Measurements from ENCODE around the gene SLC48A1. TPM values are rescaled to one million over a fixed set of nuclear protein-coding genes. Genes with fewer than 3 reads are reported as not detected.
A peak's percentile ranks its signal among the peaks of the same experiment; 100 is the strongest.

The SLC48A1 gene
- total and polyA plus RNA-seq, 9 donors = 8.8 to 13.0 (median 12.2) TPM

DNA sequence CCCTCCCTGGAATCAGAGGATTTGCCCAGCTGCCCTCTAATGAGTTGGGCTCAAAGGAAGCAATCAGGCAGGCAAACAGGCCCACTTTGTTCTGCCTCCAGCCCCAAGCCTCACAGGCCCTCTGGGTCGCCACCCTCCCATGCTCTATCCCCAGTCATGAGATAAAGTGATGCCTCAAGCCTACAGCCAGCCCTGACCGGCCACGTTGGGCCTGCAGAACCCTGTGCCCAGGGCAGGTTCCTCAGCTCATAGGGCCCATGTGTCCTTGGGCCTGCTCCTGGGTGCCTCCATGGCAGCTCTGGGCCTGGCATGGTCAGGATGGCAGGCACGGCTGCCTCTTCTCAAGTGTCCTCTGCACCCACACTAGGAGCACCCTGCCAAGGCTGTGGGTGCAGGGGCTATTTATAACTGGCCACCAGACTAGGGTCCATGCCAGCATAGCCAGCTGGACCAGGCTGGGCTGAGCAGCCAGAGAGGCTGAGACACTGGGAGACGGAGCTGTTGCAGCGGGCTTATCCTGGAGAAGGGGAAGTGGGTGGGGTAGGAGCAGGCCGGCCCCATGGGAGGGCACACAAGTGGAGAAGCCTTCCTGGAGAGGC lies 26.4 kb downstream of the SLC48A1 start:
- Histone ChIP-seq H3K36me3 (ENCODE audit: control insufficient read depth, insufficient read depth, low read length) (peaks cover 72% of the 10 kb centered on the region), H3K27ac (ENCODE audit: low read length) (peak overlapping the region; percentile 20), H3K9me3 (replicated peaks; ENCODE audit: control insufficient read depth, low read depth, low read length) (no peaks in the 10 kb centered on the region), H3K4me1 (ENCODE audit: control insufficient read depth, insufficient read depth, low read length) (peaks cover 53% of the 10 kb centered on the region), H3K27me3 (ENCODE audit: control insufficient read depth, insufficient read depth, low read length) (no peaks in the 10 kb centered on the region), H3K4me3 (ENCODE audit: low read length) (no peak overlapping the region)
- DNase-seq = no peak
- WGBS (ENCODE audit: insufficient coverage) = 87% methylated on average over 4 of the region's 7 CpGs

DNA sequence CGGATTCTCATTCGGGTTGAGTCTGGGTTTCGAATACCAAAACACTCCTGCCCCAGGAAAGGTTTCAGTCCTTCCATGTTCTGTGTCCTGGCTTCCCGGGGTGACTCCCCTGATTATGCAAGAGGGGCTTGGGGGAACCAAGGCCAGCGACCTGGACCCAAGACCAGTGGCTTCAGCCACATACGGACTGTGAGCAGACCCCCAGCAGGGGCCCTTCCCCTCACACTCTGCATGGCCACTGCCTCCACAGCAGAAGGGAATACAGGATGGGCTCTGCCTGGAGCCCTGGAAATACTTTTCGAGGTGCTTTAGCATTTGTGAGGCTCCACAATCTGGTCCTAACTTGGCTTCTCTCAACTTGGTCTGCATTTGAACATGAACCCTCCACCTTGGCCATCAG lies 27.5 kb downstream of the SLC48A1 start:
- Histone ChIP-seq H3K27me3 (ENCODE audit: control insufficient read depth, insufficient read depth, low read length) (no peaks in the 10 kb centered on the region), H3K36me3 (ENCODE audit: control insufficient read depth, insufficient read depth, low read length) (peaks cover 71% of the 10 kb centered on the region), H3K4me3 (ENCODE audit: low read length) (no peak overlapping the region), H3K9me3 (replicated peaks; ENCODE audit: control insufficient read depth, low read depth, low read length) (no peaks in the 10 kb centered on the region), H3K27ac (ENCODE audit: low read length) (no peak overlapping the region), H3K4me1 (ENCODE audit: control insufficient read depth, insufficient read depth, low read length) (peaks cover 64% of the 10 kb centered on the region)
- WGBS (ENCODE audit: insufficient coverage) = 78% methylated on average over 7 of the region's 7 CpGs
- no peak for DNase-seq

DNA sequence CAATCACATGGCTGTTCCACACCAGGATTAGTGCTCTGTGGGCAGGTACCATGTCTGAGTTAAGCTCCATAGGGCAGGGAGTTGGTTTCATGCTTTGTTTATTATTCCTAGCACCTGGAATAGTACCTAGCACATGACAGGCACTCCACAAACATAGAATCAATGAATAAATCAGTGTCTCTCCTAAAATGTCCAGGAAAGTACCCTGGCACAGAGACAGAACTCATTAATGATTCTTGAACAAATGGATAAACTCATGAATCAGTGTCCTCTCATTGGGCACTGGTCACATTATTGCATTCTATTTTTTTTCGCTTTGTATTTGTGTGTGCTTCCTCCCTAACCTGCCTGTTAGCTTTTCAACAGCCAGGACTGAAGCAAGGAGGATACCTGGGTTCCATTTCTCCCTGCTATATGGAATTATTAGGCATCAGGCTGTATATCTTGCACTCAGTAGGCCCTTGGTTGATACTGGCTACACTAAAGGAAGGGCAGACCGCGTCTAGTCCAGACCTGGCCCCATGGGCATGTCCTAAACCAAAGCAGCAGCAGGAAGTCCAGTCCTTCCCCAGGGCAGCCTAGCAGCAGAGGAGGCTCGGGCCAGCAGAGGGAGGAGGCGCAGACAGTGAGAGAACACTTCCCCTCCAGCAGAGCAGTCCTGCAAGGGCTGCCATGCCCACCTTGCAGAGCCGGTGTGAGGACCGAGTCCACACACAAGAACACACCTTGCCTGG lies 28.3 kb downstream of the SLC48A1 start:
- WGBS (ENCODE audit: insufficient coverage) = 48% methylated on average over 3 of the region's 7 CpGs
- H3K27me3 ChIP-seq (ENCODE audit: control insufficient read depth, insufficient read depth, low read length) = no peaks in the 10 kb centered on the region
- DNase-seq = no peak
- no peak overlapping the region for H3K4me3 ChIP-seq (ENCODE audit: low read length)
- H3K36me3 ChIP-seq (ENCODE audit: control insufficient read depth, insufficient read depth, low read length) = peaks cover 69% of the 10 kb centered on the region
- H3K9me3 ChIP-seq (replicated peaks; ENCODE audit: control insufficient read depth, low read depth, low read length) = no peaks in the 10 kb centered on the region
- peaks cover 70% of the 10 kb centered on the region for H3K4me1 ChIP-seq (ENCODE audit: control insufficient read depth, insufficient read depth, low read length)
- peak overlapping the region; percentile 0 for H3K27ac ChIP-seq (ENCODE audit: low read length)

DNA sequence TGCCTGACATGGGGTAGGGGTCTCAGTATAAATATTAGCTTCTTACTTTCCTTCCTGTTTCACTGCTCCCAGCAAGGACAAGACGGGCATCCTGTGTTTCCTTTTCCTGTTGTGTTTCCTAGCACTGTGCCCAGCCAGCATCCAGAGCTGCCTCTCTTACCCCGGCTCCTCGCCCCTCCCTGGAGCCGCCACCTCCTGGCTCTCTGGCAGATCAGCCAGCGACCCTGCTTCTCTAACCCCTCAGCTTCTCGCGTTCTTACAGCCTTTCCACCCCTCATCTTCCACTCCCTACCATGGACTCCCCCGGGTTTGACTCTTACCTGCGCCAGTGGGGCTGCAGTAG lies 28.8 kb downstream of the SLC48A1 start:
- Histone ChIP-seq H3K36me3 (ENCODE audit: control insufficient read depth, insufficient read depth, low read length) (peaks cover 65% of the 10 kb centered on the region), H3K4me1 (ENCODE audit: control insufficient read depth, insufficient read depth, low read length) (peaks cover 70% of the 10 kb centered on the region), H3K27me3 (ENCODE audit: control insufficient read depth, insufficient read depth, low read length) (no peaks in the 10 kb centered on the region), H3K27ac (ENCODE audit: low read length) (peak overlapping the region; percentile 0), H3K9me3 (replicated peaks; ENCODE audit: control insufficient read depth, low read depth, low read length) (no peaks in the 10 kb centered on the region), H3K4me3 (ENCODE audit: low read length) (no peak overlapping the region)
- WGBS (ENCODE audit: insufficient coverage) = 64% methylated on average over 7 of the region's 9 CpGs
- no peak for DNase-seq

DNA sequence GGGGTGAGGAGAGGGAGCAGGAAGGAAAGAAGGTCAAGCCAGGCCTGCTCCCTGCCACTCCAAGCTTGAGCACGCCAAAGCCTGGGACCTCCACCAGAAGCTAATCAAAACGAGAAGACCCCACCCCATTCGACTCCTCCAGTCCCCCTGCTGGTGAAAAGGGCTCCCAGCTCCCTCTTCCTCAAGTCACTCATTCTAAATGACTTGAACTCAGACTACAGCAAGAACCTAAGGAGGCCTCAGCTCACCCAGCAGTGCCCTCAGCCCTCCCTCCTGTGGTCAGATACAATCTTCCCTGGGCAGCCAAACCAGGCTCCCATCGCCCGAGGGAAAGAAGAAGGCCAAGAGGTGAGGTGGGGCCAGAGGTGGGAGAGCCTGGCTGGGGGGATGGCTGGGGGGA lies 29.3 kb downstream of the SLC48A1 start:
- H3K4me3 ChIP-seq (ENCODE audit: low read length) = no peak overlapping the region
- H3K36me3 ChIP-seq (ENCODE audit: control insufficient read depth, insufficient read depth, low read length) = peaks cover 62% of the 10 kb centered on the region
- WGBS (ENCODE audit: insufficient coverage) = 23% methylated on average over 4 of the region's 5 CpGs

DNA sequence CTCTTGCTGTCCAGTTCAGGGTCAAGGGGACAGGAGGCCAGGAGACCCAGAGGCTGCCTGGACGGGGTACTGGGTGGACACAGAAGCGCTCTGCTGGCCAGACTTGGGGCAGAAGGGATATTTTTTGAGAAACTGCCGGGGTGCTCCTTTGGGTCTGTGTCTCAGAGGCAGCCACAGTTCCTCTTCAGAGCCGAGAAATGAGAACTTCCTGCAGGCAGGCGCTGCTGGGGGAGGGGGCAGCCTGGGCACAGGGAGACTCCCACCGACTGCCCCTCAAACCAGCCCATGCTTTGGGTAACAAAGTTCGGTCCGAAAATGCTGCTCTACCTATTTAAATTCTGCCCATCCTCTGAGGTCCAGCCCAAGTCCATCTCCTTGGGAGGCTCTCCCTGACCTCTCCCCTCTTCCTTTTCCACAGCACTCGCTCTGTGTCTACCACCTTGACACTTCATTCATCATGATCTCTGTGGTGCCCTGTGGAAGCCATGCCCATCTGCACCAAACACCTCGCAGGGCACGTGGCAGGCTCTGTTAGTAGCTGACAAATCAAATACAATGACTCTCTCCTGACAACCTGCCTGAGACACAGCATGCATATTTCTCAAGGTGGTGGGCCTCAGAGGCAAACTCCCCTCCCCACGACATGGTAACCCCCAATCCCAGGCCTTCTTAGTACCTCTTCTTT lies 30.3 kb downstream of the SLC48A1 start:
- WGBS (ENCODE audit: insufficient coverage) = 53% methylated on average over 9 of the region's 12 CpGs
- Histone ChIP-seq H3K4me3 (ENCODE audit: low read length) (no peak overlapping the region), H3K27ac (ENCODE audit: low read length) (peak overlapping the region; percentile 0), H3K27me3 (ENCODE audit: control insufficient read depth, insufficient read depth, low read length) (no peaks in the 10 kb centered on the region), H3K36me3 (ENCODE audit: control insufficient read depth, insufficient read depth, low read length) (peaks cover 52% of the 10 kb centered on the region), H3K4me1 (ENCODE audit: control insufficient read depth, insufficient read depth, low read length) (peaks cover 81% of the 10 kb centered on the region), H3K9me3 (replicated peaks; ENCODE audit: control insufficient read depth, low read depth, low read length) (no peaks in the 10 kb centered on the region)
- no peak for DNase-seq

More for the DNA sequence above, 29.3 kb downstream of the SLC48A1 start:
- Histone ChIP-seq H3K9me3 (replicated peaks; ENCODE audit: control insufficient read depth, low read depth, low read length) (no peaks in the 10 kb centered on the region), H3K4me1 (ENCODE audit: control insufficient read depth, insufficient read depth, low read length) (peaks cover 71% of the 10 kb centered on the region), H3K27me3 (ENCODE audit: control insufficient read depth, insufficient read depth, low read length) (no peaks in the 10 kb centered on the region), H3K27ac (ENCODE audit: low read length) (no peak overlapping the region)
- DNase-seq = no peak

DNA sequence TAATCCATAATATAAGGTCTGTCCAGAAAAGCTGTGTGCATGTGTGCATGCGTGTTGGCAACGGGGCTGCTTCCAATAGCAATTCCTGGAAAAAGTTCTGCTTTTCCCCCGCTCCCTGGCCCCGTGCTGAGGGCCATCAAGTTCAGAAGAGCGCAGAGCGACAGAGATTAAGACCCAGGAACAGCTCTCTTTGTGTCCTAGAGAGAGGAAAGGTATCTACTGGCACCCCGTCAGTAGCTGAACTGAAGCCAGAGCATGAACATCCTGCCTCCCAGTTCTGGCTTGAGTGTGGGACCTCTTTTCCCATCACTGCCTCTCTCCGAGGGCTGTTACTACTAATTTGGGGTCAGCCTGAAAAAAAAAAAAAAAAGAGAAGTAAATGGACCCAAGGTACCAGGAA lies 31.1 kb downstream of the SLC48A1 start:
- Histone ChIP-seq H3K36me3 (ENCODE audit: control insufficient read depth, insufficient read depth, low read length) (peaks cover 47% of the 10 kb centered on the region), H3K27ac (ENCODE audit: low read length) (no peak overlapping the region), H3K4me3 (ENCODE audit: low read length) (no peak overlapping the region), H3K4me1 (ENCODE audit: control insufficient read depth, insufficient read depth, low read length) (peaks cover 88% of the 10 kb centered on the region), H3K9me3 (replicated peaks; ENCODE audit: control insufficient read depth, low read depth, low read length) (no peaks in the 10 kb centered on the region), H3K27me3 (ENCODE audit: control insufficient read depth, insufficient read depth, low read length) (no peaks in the 10 kb centered on the region)
- DNase-seq = peak; percentile 63
- 20% methylated on average over 5 of the region's 8 CpGs for WGBS (ENCODE audit: insufficient coverage)

DNA sequence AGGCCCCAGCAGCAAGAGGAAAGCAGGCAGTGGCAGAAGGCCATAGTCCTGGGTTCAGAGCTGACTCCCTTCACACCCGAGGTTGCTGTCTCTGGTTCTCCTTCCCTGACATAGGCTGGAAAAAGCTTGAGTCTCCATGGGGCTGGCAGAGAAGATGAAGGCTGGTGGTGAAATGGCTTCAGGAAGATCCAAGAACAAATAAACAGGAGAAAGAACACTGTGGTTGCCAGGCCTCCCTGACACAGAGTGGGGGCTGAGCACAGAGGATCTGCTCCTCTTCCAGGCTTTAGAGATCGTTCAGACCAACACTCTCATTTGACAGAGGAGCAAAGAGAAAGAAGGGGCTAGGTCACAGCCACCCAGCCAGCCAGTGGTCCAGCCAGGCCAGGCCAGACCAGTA lies 32.4 kb downstream of the SLC48A1 start:
- DNase-seq = no peak
- Histone ChIP-seq H3K27ac (ENCODE audit: low read length) (peak overlapping the region; percentile 63), H3K9me3 (replicated peaks; ENCODE audit: control insufficient read depth, low read depth, low read length) (no peaks in the 10 kb centered on the region), H3K4me3 (ENCODE audit: low read length) (no peak overlapping the region), H3K27me3 (ENCODE audit: control insufficient read depth, insufficient read depth, low read length) (no peaks in the 10 kb centered on the region), H3K36me3 (ENCODE audit: control insufficient read depth, insufficient read depth, low read length) (peaks cover 35% of the 10 kb centered on the region), H3K4me1 (ENCODE audit: control insufficient read depth, insufficient read depth, low read length) (peaks cover 81% of the 10 kb centered on the region)
- WGBS (ENCODE audit: insufficient coverage) = no CpG with 5 or more reads among the region's 2 CpGs

DNA sequence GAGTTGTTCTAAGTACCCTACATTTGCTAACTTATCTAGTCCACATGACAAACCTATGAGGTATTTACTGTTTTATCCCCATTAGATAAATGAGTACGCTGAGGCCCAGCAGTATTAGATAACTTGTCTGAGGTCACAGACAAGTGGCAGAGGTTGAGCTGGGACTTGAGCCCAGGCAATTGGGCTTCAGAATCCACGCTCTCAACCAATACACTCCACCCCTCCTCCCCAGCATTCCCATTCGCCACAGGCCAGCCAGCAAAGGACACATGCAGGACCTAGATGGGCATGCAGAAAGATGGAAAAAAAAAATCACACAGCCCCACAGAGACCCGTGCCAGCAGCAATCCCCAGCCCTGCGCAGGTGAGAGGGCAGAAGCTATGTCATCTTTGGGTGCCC lies 34.3 kb downstream of the SLC48A1 start:
- Histone ChIP-seq H3K9me3 (replicated peaks; ENCODE audit: control insufficient read depth, low read depth, low read length) (no peaks in the 10 kb centered on the region), H3K4me3 (ENCODE audit: low read length) (no peak overlapping the region), H3K36me3 (ENCODE audit: control insufficient read depth, insufficient read depth, low read length) (peaks cover 32% of the 10 kb centered on the region), H3K4me1 (ENCODE audit: control insufficient read depth, insufficient read depth, low read length) (peaks cover 82% of the 10 kb centered on the region), H3K27me3 (ENCODE audit: control insufficient read depth, insufficient read depth, low read length) (no peaks in the 10 kb centered on the region), H3K27ac (ENCODE audit: low read length) (peak overlapping the region; percentile 77)
- DNase-seq = no peak
- WGBS (ENCODE audit: insufficient coverage) = 61% methylated on average over 4 of the region's 5 CpGs

DNA sequence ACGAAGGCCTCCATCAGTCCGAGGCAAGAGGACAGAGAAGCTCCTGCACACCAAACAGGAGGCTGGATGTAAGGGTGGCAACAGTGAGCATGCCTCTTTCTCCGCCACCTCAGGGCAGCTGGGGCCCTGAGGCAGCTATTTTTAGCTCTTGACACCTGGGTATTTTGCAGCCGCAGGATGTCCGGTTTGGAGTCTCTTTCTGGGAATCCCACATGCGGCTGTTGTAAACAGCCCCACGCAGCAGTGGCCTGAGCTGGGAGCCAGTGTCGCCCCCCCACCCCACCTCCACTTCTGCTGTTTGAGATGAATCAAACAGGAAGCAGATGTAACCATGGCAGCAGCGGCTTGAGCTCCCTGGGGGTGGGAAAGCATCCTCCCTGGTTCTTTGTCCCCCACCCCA lies 35.0 kb downstream of the SLC48A1 start:
- no peaks in the 10 kb centered on the region for H3K9me3 ChIP-seq (replicated peaks; ENCODE audit: control insufficient read depth, low read depth, low read length)
- H3K27ac ChIP-seq (ENCODE audit: low read length) = peak overlapping the region; percentile 77
- no peaks in the 10 kb centered on the region for H3K27me3 ChIP-seq (ENCODE audit: control insufficient read depth, insufficient read depth, low read length)
- no peak overlapping the region for H3K4me3 ChIP-seq (ENCODE audit: low read length)
- H3K4me1 ChIP-seq (ENCODE audit: control insufficient read depth, insufficient read depth, low read length) = peaks cover 82% of the 10 kb centered on the region
- DNase-seq = peak; percentile 78
- 22% methylated on average over 5 of the region's 9 CpGs for WGBS (ENCODE audit: insufficient coverage)
- H3K36me3 ChIP-seq (ENCODE audit: control insufficient read depth, insufficient read depth, low read length) = peaks cover 29% of the 10 kb centered on the region

Measured in muscle of leg (tissue), 11 donors.